CD4-positive, alpha-beta T cell treated with Interleukin-2 at 100 ng/mL for 4 hours (primary cell): ENCODE data around the gene ACRBP.

Experiments
- DNase-seq: peaks from one replicate; pipeline ENCODE4 v3.0.0-alpha.2; 2020; ENCODE audit warnings: low spot score

Gene ACRBP

DNA sequence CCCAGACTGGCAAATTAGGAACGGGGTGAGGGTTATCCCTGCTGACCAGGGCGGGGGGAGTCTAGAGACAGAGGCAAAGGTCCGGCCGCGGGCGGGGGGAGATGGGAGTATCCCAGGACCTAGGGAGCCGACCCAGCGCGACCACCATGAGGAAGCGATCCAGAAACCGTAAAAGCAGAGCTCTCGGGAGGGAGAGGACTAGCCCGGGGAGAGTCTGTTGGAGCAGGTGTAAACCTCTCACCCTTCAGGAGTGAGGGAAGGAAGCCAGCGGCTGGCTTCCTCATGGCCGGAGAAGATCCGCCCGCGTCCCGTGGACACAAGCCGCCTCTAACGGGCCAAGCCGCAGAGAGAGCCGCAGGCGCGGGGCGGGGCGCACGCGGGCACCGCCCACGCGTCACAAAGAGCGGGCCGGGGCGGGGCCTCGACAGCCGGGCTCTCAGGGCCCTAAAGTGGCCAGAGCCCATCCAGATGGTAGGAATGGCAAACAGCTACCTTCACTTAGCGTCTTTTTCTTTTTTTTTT, at the start of gene ACRBP:
Gene ACRBP (minus strand): TSS at position 350 of the 522 bp plus-strand sequence. CDS start 66 bp downstream, at position 284.
- no peak for DNase-seq

DNA sequence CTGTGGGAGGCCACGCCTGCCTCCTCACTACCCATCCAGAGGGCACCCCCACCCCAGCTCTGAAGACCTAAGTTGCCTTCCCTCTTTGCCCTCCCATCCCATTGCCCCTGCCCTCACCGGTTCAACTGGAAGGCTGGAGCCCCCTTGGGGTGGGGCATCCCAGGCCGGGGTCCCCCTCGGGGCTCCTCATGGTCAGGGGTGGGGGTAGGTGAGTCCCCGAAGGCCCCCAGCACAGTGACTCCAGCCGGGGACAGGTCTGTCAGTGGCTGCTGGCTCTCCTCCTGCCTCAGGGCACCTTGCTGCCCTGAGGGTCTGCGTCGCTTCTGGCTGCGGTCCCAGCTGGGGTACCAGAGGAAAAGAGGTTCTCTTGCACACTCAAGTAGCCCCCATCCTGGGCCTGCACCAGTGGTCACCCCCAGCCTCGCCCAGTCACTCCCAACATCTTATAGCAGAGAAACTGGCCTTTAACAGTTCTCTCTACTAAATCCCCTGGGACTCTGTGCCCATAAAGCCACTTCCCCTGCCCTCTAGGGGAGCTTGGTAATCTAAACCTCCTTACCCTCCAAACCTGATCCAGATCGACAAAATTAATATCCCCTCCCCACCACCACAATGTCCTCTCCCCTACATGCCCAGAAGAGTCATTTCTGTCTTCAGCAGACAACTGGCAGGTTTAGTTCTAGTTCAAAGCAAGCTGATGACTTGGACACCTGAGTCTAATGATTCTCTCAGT, 48.2 kb upstream of the ACRBP start:
- no peak for DNase-seq

DNA sequence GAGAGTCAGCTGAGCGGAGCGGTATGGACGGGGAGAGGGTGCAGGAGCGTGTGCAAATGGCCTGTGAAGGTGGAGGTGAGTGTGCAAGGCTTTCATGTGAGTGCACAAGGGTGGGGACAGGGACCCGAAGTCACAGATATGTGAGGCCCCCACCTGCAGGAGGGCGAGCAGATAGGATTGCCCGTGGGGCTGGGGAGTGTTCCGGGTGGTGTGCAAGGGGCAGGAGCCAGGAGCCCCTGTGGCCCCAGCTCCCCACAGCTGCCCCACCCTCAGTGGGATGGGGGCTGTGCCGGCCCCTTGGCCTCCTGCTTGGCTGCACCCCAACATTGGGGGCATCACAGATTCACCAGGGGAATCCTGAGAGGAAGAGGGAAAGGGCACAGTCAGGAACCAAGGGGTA, 47.5 kb upstream of the ACRBP start:
- DNase-seq = no peak

DNA sequence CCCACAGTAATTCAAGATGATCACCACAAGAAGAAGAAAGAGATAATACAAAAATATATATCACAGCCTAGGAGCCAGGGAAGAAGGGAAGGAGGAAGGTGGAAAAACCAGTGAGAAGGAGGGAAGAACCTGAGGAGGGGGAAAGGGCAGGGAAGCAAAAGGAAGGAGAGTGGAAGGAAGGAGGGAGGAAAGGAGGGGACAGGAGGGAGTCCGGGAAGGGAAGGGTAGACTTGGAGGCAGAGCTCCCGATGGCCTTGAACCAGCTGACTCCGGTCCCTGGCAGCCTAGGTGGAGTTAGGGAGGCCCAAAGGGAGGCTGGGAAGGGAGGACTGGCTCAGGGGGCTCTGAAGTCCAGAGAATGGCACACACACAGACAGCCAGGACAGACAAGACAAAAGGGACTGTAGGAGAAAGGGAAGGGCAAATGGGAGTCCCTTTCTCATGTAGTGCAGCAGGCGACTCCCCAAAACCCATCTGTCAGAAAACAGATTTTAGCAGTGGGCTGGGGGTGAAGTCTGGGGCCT, 46.7 kb upstream of the ACRBP start:
- no peak for DNase-seq

DNA sequence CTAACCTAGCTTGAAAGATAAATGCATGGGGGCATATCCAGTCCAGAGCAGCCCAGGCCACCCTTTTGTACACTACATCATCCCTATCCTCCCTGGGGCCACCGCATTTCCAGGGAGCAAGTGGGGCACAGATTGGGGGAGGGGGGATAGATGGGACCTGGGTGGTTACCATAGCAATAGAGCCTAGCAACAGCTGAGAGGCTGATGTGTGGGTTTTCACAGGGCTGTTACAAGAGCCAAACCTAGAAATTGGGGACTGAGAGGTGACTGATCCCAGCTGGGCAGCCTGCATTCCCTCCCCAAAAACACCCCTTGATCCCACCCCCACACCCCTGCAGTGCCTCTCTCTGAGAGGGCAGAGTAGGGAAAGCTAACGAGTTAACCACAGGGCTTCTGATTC, 45.7 kb upstream of the ACRBP start:
- DNase-seq = no peak

DNA sequence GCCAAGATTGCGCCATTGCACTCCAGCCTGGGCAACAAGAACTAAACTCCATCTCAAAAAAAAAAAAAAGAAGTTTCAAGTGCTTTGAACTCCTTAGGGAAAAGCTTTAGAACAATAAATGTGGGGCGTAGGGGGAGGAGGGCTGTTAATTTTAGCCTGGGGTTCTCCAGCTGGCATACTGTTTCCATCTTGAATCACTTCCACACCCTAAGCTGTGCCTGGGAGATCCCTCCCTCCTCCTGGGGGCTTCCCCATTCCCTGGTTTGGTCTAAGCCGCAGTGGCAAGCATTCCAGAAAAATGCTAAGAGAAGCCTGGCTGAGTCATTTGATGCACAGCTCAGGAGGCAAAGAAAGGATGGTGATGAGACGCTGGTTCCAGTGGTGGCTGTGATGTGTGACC, 44.2 kb upstream of the ACRBP start:
- DNase-seq = no peak

DNA sequence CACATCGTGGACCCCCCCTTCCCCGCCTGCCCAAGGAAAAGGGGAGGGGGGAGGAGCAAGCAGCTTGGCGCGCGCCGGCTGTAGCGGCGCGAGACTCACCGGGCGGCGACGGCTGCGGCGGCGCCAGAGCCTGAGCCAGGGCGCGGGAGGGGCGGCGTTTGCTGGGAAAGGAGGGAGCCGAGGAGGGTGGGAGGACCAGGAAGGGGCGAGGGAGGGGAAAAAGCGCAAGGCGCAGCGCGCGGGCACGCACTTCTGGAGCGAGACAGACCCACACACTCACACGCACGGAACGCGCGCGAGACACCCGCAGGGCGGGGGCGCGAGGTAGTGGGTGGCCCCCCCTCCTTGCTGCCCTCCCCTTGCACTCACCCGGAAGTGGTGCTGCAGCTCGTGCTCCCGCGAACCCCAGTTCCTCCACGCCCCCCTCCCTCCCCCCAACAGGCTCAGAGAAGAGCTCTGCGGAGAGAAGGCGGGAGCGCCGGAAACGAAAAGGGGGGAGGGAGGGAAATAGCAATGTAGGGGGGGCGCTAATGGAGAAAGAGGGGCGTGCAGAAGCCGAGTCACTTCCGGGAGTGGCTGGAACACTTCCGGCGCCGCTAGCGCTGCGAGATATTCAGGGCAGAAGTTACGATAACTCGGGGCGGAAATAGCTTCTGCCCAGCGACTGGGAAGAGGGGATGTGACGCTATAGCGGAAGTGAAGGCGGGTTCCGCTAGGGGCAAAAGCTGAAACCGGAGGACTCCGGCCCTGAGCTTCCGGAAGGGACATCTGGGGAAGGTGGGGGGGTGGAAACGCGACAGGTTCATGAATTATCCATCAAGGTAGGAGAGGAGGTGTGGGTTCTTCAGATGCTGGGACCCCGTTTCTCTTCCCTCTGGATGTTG, 42.0 kb upstream of the ACRBP start, which contains the start of gene ZNF384:
Gene ZNF384 (minus strand): TSS at position 377 of the 884 bp plus-strand sequence. CDS start 9,855 bp downstream, outside the sequence.
- peak; percentile 98 for DNase-seq

DNA sequence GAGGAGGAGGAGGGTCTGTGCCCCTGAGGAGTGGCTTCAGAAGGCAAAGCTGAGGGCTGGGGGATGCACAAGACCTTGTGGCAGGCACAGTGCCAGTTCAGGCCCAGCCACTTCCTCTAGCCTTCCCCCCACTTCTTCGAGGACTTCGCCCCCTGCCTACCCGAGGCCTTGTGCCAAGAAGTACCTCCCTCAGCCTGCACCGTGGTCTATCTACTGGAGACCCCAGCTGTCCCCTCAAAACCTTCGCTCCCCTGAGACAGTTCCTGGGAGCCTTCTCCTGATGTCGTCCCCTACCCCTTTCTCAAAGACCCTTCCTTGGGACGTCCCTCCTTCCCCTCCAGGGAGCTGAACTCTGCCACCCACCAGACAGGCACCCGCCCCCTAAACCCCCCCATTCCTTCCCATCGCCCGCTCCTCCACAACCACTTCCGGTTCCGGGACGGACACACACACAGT, 41.3 kb upstream of the ACRBP start:
- DNase-seq = peak; percentile 37

DNA sequence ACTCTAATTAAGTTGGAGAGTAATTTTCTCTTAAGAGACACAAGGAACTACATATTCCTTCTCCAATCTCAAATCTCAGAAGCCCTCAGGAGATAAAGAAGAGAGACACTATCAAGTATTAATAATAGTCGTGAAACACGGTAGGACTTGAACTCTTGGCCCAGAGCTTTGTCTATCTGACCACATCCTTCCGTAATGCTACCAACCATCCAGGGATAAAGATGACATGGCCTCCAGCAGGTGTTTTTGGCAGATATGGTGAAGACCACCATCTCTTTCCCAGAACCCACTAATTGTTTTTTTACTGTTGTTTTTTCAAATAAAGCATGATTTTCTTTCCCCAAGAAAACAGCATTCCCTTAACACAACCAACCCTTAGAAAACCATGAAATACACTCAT, 38.6 kb upstream of the ACRBP start:
- DNase-seq = no peak

DNA sequence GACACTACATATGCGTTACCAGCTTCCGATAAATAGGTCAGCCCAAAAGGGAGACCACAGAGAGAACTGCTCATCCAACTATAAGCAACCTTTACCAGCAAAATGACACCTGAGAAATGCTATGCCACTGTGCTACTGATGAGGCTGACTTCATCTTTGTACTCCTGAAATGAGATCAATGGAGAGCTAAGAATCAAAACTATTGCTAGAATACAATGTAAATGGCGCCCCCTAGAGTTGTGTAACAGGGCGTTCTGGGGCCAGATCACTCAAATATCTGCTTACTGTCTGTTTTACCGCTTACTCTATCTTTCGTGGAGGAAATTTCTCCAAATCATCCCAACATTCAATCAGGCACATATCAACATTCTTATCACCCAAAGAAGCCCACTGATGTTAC, 37.4 kb upstream of the ACRBP start:
- DNase-seq = peak; percentile 69

DNA sequence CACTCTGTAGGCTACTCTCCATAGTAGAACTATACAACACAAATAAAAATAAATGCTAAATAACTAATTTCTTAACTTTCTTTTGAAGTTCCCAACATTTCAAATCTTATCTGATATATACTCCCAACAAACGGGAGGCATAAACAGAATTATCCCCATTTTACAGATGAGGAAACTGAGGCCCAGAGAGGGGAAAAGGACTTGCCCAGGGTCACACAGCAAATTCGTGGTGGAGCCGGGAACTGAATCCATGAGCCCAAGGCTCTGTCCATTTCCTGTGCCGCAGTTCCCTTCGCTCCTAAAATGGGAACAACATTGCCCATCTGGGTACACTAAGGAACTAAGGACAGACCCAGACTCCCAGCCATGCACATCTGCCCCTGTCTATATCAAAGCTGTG, 29.7 kb upstream of the ACRBP start:
- no peak for DNase-seq

DNA sequence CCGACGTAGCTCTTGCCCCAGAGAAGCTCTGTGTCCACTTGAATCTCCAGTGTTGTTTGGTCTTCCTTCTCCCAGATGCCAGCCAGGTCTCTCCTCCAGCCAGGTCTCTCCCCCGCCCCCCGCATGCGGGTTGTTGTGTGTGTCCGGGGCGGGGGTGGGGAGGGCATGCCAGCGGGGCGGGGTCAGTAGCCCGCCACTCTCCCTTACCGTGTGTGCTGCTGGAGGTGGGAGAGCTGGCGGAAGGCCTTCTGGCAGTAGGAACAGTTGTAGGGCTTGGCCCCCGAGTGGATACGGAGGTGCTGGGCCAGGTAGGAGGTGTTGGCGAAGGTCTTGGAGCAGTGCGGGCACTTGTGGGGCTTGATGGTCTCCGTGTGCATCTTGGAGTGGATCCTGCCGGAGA, 24.9 kb upstream of the ACRBP start:
- DNase-seq = no peak

DNA sequence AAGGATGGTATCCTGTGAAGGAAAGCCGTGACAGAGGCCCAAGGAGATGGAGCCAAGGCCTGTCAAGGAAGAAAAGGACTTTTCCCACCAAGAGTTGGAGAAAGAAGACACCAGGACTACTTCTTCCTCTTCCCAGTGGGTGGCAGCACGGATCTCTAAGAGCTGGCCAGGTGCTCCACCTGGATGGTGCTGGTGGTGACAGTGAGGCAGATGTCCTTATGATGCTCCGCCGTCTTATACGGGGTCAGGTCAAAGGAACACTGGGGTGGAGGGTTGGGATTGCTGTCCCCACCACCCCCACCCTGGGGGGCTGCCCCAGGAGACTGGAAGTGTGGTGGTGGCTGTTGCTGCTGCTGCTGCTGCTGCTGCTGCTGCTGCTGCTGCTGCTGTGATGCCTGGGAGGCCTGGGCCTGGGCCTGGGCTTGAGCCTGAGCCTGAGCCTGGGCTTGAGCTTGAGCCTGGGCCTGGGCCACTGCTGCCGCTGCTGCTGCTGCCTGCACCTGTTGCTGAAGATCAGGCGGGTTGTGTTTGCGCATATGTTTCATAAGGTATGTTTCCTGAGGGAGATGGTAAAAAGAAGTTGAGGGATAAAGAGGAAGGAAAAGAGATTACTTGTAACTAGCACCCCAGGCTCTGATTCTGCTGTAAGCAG, 20.5 kb upstream of the ACRBP start:
- DNase-seq = no peak

DNA sequence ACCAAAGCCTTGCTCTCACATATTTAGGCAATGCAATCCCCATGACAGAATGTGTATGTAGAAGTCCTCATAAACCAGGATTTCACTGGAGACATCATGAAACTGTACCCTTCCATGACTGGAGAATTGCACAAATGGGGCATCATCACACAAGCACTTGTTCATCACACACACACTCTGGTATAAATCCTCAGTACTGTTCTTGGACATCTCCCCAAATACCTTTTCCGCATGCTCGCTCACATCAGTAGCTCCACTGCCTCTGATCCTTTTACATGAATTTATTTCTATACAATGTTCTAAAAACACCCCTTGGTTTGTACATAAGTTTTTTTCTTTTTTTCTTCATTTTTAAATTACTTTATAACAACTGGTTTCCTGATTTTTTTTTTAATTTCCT, 19.0 kb upstream of the ACRBP start:
- no peak for DNase-seq

DNA sequence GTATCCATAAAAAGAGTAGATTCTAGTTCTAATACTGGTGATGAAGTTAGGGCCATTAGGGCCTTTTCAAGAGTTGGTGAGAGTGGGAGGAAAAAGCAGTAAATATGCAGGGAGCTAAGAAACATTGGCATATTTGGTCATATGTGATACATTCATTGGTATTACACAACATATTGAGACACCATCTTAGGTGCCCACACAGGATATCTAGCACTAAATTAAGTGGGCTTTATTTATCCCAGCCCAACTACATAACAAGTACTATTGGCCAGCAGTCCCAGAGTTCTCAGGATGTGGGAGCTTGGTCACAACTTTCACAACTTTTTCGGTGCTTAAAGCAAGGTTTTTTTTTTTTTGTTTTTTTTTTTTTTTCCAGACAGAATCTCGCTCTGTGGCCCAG, 17.7 kb upstream of the ACRBP start:
- DNase-seq = no peak

DNA sequence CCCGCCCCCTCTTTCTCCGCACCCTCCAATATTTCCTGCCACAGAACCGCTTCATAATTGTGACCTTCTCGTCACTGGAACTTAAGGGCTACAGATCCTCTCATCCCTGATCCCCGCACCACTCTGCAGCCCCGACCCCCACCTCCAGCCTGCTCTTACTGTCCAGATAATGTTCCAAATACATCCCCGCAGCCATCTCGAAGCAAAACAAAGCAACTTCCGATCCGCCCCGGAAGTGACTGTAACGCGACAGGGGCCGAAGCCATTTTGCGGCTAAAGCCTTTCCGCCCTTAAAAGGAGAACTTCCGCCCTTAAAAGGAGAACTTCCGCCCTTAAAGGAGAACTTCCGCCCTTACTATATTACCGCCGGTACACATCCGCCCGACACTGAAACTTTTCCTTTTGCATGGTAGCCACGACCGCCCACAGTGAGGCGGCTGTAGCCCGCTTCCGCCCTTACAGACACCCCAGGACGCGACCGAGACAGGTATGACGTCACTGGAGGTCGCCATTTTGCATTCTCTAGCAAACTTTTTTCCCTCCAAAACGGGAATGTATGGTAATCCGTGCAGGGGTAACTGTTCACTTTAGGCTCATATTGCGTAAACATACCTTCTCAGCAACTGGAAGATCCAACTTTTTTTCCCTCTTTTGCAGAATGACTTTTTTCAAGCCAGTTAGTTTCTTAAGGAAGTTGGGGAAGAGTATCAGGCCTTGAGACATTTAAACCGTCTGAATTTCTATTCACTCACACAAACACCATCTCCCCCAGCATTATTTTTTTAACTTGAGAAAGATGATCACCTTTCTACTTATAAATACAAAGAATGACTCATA, 15.9 kb upstream of the ACRBP start, which contains the start of gene ING4:
Gene ING4 (minus strand): TSS at position 214 of the 837 bp plus-strand sequence. CDS start 18 bp downstream, at position 196.
- DNase-seq = peak; percentile 98

DNA sequence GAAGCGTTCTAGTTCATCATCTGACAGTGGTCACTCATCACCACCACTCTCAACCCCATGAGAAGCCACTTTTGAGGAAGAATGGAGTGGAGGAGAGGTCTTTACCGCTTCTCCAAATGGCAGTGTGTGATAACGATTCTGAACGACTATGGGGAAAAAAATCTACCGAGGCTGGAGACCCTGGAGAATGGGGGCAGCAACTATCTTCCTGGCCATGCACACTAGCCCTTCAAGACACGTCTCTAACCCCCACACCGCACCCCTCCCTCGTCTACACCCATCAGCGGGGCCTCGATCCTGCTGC, 15.3 kb upstream of the ACRBP start:
- DNase-seq = no peak

DNA sequence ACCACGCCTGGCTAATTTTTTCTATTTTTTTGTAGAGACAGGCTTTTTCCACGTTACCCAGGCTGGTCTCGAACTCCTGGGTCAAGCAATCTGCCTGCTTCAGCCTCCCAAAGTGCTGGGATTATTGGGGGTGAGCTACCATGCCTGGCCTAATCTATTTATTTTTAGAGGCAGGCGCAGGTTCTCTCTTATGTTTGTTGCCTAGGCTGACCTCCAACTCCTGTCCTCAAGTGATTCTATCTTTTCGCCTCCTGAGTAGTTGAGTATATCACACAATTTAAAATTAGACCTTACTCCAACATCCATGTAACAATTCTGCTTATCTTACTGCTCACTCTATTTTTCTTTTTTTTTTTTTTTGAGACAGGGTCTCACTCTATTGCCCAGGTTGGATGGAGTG, 6.8 kb upstream of the ACRBP start:
- no peak for DNase-seq

DNA sequence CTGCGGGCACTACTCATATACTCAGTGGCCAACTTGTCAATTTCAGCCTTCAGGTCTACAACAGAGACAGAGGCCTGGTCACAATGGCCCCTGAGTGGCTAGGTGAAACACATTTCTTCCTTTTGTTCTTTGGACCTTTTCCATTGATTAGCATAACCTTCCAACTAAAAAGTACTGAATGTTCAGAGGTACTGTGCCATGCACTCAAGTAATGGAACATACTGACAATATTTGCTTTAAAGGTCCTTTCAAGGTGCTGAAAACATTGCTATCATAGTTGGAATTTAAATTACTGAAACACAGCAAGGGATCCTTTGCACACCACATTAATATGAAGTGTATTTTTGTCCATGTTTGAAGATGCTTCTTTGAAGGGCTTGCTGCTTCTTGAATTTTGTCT, 6.1 kb upstream of the ACRBP start:
- DNase-seq = no peak

DNA sequence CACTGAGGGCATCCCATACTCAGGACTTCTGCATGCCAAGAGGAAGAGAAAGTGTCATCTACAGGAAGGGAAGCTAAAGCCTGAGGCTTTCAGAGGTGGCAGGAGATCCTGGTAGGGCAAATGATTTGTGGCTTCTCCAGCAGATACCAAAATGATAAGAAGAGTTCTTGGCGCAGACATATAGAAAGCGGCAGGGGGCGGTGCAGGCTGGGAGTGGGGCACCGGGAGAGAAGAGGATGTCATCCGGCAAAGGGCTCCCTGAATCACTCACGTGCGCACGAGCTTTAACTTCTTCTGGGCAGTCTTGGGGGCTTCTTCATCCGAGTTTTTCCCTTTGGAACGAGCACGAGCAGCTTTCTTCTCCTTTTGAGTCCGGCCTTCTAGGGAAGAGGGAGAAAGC, 5.2 kb upstream of the ACRBP start:
- no peak for DNase-seq

DNA sequence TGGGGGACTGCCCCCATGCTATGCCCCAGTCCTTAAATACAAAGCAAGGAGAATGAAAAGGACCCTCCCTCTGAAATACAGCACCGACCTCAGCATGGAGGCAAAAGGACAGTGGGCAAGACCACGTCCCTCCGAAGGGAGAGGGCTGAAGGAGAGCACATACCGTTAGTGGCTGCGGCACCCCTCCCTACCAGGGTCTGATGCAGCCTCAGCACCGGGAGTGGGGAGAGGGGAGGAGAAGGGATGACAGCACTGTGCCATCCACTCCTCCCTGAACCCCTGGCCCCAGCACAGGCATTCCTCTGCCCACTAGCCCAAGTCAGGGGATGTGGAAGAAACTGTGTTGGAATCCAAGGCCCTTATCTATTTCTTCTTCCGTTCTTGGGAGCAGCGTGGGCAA, 3.6 kb upstream of the ACRBP start:
- no peak for DNase-seq
